ENCODE data around the gene TSPOAP1.
A peak's percentile ranks its signal among the peaks of the same experiment; 100 is the strongest.
"Not testable (repeated sequence)": the region's sequence is repeated elsewhere in the genome, so short reads cannot be mapped to it uniquely, and the experiment has no call there.

Gene TSPOAP1

GRCh38 chr17:58362368-58363014 is 33.9 kb upstream of the TSPOAP1 start:
- no peak for DNase-seq (ENCODE audit: low spot score)

- no peak for DNase-seq (ENCODE audit: low spot score)
Observed at GRCh38 chr17:58360296-58361063, 31.9 kb upstream of the TSPOAP1 start.

DNA sequence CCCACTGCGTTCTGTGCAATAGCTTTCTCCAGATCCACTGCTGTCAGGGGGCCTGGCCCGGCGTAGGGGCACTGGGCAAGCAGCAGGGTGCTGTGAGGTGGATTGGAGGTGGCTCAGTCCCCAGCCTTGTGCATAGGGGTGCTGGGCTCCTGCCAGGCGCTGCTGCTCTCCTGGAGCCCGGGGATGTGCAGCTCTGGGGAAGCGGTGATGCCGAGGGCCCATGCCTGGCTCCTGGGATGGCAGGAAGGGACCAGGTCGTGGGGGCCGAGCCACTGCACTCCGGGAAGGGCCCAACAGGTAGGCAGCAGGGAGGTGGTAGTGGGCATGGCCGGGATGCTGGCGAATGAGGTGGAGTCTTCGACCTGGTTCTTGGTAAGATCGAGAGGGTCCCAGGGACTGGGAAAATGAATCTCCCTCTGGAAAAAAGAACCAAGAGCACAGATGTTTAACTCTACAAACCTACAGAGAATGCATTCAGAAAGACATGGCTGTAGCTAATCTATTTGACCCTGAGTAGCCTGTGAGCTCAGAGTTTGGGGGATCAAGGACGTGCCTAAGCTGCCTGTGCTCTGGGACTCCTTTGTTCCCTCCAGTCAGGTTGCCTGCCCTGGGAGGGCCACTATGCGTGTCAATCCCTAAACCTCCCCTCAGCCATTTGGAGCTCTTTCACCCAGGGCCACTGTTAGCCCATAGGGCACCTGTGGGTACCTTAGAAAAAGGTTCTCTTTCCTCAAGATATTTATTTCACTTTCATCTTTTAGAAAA is 30.0 kb upstream of the TSPOAP1 start:
- DNase-seq (ENCODE audit: low spot score) = no peak

DNA sequence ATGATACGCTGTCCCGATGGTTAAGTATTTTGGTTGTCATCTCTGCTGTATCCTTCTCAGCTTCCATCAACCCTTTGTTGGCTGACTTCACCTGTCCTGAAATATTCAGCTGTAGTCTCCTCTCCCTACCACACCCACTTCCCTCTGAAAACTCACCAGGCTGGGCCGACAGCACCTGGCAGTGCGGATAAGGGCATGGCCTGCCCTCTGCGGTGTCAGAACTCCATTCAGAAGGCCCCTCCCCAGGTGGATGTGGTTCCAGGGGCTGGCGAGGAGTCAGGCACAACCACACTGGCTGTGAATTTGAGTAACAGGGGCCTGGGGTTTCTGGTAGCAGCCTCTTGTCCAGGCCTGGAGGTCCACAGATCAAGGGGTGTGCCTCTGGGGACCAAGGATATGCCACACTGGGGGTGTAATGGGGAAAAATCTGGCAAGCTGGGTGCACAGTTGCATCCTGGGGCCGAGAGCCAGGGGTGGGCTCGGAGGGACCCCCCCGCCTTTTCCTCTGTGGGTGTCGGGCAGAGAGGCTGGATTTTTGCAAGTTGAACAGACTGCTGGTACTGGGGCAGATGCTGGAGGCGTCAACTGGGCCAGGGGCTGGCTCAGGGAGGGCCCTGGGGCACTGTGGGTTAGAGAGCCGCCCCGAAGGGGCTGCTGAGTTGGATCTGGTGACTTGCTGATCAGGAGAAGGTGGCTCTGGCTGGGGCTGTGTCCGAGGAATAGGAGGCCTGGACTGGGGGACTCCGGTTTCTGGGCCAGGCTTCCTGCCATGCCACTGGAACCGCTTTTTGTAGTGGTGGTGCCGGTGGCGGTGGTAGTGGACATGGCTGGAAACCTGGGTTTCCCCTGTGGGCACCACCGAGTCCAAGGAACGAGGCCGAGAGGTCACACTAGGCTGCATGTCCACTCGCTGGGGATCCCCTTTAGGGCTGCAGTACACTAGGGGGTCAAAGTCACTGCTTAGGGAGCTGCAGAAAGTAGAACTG is 29.0 kb upstream of the TSPOAP1 start:
- no peak for DNase-seq (ENCODE audit: low spot score)

DNA sequence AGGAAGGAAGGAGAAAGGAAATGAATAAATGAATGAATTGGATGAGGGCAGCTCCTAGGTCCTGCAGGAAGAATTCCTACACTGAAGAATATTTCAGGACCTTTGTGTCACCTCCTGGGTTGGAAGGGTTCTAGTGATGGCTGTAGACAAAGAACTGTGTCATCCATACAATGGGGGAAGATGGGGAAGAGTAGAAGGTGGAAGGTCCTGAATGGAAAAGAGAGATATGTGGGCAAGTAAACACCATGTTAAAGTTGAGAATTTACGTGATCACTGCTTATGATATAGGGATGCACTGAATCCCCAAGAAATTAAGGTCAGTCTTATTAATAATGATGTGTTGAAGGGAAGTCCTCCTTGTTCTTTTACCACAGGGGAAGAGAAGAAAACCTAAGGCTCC is 27.6 kb upstream of the TSPOAP1 start:
- DNase-seq (ENCODE audit: low spot score) = no peak

DNA sequence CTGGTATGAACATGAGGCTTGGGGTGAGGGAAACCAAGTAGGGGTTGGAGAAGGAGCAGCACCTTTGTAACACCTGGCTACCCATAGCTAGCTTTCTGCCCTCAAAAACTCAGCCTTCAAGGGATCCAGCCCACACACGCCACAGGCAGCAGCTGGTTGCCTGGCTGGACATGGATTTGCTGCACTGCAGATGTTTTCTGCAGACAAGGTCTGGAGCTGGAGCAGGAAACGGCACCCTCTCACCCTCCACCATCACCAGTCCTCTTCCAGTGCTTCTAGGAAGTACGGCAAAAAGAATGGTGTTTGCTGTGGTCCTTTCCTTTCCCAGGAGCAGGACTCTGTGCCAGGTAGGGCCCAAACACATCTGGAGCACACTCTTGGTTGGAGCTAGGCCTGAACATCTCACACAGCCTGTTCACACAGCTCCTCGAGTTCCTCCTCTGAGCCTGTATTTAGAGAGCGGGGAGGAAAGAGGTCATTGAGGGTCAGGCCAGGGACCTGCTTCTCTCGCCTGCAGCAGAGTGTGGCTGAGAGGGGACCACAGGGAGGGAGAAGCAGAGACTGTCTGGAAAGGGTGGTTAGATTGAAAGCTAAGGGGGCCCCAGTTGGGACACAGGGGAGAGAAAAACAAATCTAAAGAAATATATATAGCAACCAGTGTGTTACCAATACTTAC is 26.1 kb upstream of the TSPOAP1 start:
- no peak for DNase-seq (ENCODE audit: low spot score)

DNA sequence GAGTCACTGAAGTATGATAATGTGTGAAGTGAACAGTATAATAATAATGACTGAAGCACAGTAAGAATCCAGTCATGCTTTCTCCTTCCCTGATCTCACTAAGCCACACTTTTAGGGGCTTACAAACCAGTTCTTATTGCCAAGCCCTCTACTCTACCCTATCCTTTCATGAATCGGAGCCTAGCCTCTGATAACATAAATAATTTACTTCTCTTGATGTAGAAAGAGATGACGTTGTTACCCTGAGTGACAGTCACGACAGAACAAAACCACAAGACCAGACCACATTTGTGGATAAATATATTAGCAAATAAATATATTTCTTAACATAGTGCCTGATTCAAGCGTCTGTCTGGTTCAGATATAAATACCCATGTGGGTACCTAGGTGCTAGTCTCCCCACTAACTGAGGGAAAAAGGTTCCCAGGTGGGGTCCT is 24.8 kb upstream of the TSPOAP1 start:
- peak; percentile 35 for DNase-seq (ENCODE audit: low spot score)

- DNase-seq (ENCODE audit: low spot score) = peak; percentile 34
Observed at GRCh38 chr17:58352596-58353388, 24.2 kb upstream of the TSPOAP1 start.

DNA sequence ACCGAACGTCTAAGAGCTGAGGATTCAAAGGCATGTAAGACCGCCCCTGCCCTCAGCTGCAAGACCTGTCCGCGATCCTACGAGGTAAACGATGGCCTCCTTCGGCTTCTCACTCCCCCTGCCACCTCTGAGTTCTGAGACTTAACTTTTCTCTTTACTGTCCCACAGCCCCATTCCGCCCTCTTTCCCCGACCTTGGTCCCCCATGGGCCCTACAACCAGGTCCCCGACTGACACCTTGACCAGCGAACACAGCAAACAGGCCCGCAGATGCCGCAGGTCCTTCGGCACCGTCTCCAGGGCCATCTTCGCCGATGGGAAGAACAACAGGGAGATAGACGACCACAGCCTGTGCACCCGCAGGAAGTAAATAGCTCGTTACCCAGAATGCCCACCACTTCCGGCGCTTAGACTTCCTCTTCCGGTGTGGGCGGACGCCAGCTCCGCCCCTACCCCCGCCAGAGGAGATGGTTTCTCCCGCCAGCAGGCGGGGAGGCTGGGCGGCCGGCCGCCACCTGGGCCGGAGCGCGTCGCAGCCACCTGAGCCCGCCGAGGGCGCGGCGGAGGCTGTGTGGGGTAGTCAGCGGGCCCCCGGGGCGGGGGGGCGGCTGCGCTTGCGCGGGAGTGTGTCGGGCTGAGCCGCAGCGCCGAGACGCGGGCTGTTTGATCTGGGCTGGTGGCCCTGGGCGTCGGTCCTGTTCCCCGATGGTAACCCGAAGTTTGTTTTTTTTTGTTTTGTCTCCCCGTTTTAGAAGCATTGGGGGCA is 23.4 kb upstream of the TSPOAP1 start, which contains the start of gene SUPT4H1:
Gene SUPT4H1 (minus strand): TSS at position 371 of the 765 bp plus-strand sequence. CDS start 66 bp downstream, at position 305.
- DNase-seq (ENCODE audit: low spot score) = peak; percentile 93

GRCh38 chr17:58351182-58351581 is 22.6 kb upstream of the TSPOAP1 start:
- DNase-seq (ENCODE audit: low spot score) = no peak

GRCh38 chr17:58348038-58348437 is 19.4 kb upstream of the TSPOAP1 start:
- DNase-seq (ENCODE audit: low spot score) = no peak

- no peak for DNase-seq (ENCODE audit: low spot score)
Observed at GRCh38 chr17:58345500-58345899, 16.9 kb upstream of the TSPOAP1 start.

- no peak for DNase-seq (ENCODE audit: low spot score)
Observed at GRCh38 chr17:58344791-58345157, 16.2 kb upstream of the TSPOAP1 start.

DNA sequence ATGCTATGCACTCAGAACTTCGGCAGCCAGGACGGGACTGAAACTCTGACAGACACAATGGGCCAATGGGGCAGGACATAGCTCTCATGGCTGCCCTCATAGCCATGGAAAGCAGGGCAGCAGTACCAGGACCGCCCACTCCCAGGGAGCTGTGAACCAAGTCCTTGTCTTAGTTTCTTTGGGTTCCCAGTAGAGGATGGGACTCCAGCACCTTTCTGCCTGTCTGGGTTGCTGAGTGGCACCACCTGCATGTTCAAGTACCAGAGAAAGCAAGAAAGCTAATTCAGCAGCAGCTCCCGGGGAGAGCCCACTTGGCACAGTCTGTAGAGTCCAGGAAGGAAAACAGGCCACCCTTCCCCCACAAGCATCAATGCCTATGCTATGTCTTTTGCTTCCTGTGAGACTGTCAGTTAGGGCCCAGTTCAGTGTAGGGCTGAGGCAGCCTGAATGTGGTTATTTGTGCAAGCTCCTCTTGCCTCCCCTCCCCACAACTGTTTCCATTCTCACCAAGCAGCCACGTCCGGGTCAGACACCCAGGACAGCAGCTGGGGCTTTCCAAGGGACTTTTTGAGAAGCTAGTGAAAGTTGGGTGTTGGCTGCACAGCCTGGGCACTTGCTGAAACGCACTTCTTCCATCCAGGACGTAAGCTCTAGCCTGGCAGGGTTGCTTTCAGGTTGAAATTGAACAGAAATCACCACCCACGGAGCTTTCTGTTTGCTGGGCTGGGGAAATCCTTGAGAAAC is 15.6 kb upstream of the TSPOAP1 start:
- no peak for DNase-seq (ENCODE audit: low spot score)

GRCh38 chr17:58343131-58343530 is 14.5 kb upstream of the TSPOAP1 start:
- no peak for DNase-seq (ENCODE audit: low spot score)

GRCh38 chr17:58341861-58342475 is 13.4 kb upstream of the TSPOAP1 start:
- no peak for DNase-seq (ENCODE audit: low spot score)

DNA sequence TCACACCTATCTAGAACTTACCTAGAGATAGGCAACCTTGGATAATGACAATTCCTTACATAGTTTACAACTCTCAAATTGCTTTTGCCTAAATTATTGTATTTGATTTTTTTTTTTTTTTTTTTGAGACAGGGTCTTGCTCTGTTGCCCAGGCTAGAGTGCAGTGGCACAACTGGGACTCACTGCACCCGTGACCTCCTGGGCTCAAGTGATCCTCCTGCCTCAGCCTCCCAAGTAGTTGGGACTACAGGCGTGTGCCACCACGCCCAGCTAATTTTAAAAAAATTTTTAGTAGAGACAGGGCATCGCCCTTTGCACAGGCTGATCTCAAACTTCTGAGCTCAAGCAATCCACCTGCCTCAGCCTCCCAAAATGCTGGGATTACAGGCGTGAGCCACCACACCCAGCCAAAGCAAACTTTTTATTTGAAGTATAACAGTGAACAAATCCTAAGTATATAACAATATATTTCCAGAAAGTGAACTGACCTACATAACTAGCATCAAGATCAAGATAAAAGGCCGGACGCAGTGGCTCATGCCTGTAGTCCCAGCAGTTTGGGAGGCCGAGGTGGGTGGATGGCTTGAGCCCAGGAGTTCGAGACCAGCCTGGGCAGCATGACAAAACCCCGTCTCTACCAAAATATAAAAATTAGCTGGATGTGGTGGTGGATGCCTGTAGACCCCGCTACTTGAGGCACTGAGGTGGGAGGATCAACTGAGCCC is 12.7 kb upstream of the TSPOAP1 start:
- DNase-seq (ENCODE audit: low spot score) = not testable (repeated sequence)

Data from RKO (cell line).